Measurements from ENCODE around the gene NHLH1.

The NHLH1 gene

DNA sequence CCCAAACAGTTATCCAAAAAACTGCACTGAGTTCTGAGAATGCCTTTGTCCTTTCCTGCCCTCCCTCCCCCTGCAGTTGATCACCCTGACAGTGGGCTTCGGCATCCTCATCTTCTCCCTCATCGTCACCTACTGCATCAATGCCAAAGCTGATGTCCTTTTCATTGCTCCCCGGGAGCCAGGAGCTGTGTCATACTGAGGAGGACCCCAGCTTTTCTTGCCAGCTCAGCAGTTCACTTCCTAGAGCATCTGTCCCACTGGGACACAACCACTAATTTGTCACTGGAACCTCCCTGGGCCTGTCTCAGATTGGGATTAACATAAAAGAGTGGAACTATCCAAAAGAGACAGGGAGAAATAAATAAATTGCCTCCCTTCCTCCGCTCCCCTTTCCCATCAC, 8.8 kb upstream of the NHLH1 start:
- DNase-seq (ENCODE audit: low read depth in 4 of 4, low spot score in 1 of 4) = no peak

DNA sequence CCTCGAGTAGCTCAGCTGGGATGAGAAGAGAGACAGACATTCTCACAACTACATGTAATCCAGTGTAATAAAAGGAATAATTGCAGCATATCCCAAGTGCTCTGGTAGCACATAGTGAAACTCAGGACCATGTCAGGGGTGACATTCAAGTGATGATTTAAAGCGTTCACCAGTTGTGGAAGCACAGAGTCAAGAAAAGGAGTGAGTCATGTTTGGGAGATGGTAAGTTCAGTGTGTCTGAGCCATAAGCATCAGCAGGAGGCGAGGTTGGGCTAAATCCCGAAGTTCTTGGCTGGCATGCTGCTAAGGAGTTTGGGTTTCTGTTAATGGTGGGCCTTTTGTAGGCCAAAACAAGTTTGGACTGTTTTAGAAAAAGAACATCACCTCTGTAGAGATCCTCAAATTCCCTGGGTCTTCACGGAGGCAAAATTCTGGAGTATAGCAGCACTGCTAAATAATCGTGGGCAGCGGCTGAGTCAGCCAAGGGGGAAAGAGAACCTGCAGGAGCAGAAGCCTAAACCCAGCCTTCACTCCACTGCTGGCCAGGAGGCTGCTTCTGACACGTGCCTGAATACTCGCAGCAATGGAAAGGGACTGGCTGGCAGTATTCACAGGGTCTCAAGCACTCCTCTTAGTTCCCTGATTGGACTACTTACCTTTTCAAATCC, 7.2 kb upstream of the NHLH1 start:
- no peak for DNase-seq (ENCODE audit: low read depth in 4 of 4, low spot score in 1 of 4)

DNA sequence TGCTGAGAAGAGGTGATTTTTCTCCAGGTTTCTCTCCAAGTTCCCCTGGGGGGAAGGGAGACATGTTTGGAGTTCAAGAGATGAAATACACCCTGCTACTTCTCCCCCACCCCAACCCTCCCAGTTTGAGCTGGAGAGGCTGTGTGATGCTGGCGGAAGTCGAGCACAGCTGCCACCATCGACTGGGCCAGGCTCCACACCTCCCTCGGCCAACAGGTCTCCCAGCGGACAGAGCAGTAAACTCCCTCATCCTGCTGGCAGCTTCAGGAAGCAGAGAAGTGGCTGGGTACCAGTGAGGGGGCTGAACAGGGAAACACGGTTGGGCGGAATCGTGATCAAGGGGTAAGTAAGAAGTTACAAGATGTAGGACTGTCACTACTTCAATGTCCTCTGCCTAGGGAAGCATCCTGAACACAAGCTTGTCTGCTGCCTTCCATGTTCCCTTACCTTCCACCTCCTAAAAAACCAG, 6.6 kb upstream of the NHLH1 start:
- DNase-seq (ENCODE audit: low read depth in 4 of 4, low spot score in 1 of 4) = no peak

DNA sequence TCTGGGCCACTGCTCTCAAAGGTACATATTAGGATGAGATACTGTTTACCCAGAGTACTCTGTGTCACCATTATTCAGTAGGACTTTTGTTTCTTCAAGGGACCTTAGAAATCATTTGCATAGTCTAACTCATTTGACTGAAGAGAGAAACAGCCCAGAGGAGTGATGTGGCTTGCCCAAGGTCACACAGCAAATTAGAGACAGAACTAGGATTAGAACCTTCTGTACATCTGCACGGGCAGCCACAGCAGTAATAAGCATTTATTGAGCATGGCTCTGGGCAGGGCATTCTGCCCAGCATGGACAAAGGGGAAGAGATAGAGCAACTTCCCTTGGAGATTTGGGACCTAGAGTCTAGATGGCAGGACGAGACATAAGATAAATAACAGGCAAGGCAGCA, 5.7 kb upstream of the NHLH1 start:
- no peak for DNase-seq (ENCODE audit: low read depth in 4 of 4, low spot score in 1 of 4)

DNA sequence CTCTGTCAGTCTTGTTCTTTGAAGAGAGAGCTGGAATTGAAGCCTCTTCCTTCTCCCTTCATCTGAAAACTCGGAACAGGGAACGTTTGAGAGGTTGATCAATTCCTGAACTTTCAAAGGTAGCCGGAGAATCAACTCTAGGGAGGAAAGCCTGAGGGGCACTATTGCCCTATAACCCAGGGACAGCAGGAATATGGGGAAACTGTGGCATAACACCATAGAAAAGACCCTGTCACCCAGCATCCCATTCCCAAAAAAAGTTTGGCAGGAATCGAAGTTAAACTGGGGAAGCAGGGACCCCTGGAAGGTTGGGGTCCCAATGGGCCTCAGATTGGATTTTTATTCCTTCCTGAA, 5.1 kb upstream of the NHLH1 start:
- DNase-seq (ENCODE audit: low read depth in 4 of 4, low spot score in 1 of 4) = no peak

DNA sequence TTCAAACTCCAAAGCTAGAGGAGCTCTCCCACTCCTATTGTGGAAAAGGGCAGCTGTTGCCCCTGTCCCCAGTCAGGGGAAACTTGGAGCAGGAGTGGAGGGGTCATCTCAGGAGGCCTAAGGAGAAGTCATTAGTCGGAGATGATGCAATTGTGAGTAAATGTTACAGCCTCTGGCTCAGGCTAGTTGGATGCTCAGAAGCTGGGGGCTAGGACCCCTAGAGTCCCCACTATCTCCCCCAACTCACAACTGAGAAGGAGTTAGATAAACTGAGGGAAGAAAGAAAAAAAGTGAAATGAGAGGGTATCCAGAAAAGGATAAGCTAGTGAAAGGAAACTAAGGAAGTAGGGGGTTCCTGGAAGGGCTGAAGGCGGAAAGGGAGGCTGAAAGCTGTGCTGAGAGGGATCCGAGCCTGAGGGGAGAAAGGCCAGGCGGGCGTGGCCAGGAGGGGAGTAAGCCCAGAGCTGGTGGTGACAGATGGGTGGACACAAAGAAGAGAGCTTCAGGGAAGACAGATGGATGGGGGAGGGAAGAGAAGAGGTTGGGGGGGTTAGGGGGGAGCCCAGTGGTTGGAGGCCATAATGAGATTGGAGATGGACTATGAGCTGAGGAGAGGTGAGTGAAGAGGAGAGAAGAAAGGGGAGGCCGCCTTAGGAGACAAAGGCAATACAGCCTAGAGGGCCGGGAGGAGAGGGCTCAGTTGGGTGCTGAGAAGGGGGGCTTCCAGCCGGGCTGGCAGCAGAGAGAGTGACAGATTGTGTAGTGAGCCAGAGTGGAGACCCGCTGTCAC, 4.5 kb upstream of the NHLH1 start:
- no peak for DNase-seq (ENCODE audit: low read depth in 4 of 4, low spot score in 1 of 4)

DNA sequence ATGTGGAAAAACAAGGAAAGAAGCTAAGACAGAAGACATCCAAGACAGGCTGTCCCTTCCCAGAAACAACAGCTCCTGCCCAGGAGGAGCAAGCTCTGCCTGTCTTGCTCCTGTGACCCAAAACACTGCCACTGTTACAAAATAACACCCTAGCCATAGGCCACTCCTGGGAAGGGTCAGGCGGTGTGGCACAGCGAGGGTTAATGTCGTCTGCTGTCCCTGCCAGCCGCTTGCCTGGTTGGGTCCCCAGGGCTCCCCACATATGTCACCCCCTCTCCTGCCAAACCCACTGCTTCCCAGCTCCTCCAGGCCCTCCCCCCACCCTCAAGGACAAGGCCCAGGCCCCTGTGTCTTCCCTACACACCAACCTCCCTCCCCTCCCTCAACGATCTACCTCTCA, 3.9 kb upstream of the NHLH1 start:
- DNase-seq (ENCODE audit: low read depth in 4 of 4, low spot score in 1 of 4) = no peak

DNA sequence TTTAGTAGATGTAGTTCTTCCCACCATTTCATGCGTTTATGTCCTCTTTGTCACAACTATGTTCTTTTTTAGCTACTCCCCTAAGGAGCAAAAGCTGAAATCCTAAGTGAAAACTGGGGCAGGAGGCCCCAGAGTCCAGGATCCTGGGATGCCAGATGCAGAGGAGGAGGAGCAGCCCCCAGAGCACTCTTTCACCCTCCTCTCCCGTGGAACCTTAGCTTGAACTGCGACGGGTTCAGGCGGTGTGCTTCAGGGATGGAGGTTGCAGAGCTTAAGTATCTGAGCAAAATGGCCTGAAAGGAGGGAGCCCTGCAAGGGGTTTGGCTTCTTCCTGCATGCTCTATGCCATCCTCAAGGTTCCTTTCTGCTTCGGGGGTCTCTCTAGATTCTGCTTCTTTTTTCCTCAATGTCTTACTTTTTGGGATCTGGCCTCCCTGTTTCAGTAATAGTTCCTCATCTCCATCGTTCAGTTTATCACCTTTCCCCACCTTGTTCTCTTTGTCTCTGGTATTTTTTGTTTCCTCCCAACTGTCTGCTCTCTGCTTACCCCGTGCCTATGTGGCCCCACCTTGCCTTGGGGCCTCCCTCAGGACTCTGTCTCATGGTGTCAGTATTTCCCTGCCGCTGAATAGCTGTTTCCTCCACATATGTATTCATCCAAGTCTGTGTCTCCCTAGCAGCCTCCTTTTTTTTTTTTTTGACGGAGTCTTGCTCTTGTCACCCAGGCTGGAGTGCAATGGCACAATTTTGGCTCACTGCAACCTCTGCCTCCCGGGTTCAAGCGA, 2.7 kb upstream of the NHLH1 start:
- DNase-seq (ENCODE audit: low read depth in 4 of 4, low spot score in 1 of 4) = no peak

DNA sequence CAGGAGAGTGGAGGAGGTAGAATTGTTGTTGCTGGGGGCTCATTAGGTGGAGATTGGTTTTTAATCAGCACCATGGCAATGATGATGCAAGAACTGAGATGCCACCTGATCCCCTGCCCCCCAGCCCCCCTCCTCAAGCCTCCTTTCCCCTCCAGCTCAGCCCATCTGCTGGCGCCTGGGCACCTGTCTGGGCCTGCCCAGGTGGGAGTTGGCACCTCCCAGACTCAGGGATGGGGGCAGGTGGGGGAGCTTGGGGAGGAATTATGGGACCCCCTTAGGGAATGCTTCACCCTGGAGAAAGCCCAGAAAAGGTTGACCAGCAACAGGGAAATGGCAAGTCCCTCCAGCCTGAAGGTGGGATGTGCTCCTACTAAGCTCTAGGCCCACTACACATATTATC, 1.5 kb upstream of the NHLH1 start:
- DNase-seq (ENCODE audit: low read depth in 4 of 4, low spot score in 1 of 4) = no peak

DNA sequence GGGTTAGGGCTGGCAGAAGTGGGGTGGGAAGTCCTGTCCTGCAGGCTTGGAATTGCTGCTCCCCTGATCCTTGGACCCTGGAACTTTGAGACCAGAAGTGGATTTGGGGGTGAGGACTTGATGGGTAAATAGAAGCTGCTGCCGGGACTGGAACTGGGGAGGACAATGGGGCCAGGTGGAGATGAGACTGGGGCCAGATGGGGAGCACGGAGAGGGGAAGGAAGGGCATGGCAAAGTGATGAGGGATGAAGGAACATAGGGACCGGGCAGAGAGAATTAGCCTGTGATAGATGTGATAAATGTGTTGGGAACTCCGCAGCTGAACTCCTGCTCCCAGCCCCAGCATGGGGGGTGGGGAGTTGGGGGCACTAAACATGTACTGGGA, 637 bp downstream of the NHLH1 start:
- DNase-seq (ENCODE audit: low read depth in 4 of 4, low spot score in 1 of 4) = no peak

DNA sequence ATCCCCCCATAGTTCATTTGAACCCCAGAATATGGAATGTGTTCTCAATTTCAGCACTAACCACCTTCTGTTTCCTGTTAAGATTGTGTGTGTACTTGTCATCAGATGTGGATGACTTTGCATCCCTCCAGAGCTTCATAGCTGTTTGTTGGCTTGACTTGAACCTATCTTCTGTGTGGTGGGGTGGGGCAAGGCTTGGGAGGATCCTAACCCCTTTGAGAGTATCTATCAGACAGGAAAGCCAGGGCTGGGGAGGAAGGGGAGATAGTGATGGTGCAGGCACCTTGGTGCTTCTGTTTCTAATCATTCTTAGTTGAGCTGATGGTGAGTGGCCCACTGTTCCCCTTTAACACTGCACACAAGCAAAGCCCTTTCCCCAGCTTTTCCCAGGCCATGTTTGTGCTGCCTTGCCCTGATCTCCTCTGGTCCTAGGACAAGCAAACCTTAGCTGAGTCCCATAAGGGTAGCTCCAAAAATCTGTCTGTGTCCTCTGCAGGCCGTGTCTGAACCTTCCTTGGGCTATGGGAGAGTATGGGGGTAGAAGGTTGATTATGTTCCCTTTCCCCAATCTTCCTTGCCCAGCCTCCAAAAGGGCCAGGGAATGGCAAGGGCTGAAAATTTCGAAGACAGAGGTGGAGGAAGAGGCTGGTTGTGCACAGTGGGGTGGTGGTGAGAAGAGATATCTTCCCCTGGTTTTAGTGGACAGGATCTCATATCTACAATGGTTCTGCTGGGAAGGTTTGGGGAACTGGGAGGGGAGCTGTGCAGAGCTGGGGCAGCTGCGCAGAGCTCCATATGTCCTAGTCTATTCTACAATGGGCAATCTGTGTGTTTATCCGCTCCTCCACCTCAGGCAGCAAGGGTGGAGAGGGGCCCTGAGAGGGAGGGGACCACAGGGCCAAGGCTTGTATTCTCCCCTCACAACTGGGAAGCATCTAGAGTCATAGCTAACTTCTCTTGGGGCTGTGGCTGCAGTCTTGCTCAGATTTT, 1.4 kb downstream of the NHLH1 start:
- DNase-seq (ENCODE audit: low read depth in 4 of 4, low spot score in 1 of 4) = no peak

DNA sequence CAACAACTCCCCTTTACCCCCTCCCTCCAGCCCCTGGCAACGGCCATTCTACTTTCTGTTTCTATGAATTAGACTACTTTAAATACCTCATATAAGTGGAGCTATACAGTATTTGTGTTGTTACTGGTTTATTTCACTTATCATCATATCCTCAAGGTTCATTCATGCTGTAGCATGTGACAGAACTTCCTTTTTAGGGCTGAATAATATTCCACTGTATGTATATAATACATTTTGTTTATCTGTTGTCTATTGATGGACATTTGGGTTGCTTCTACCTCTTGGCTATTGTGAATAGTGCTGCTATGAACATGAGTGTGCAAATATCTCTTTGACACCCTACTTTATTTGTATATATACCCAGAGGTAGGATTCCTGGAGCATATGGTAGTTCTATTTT, 2.2 kb downstream of the NHLH1 start:
- no peak for DNase-seq (ENCODE audit: low read depth in 4 of 4, low spot score in 1 of 4)

DNA sequence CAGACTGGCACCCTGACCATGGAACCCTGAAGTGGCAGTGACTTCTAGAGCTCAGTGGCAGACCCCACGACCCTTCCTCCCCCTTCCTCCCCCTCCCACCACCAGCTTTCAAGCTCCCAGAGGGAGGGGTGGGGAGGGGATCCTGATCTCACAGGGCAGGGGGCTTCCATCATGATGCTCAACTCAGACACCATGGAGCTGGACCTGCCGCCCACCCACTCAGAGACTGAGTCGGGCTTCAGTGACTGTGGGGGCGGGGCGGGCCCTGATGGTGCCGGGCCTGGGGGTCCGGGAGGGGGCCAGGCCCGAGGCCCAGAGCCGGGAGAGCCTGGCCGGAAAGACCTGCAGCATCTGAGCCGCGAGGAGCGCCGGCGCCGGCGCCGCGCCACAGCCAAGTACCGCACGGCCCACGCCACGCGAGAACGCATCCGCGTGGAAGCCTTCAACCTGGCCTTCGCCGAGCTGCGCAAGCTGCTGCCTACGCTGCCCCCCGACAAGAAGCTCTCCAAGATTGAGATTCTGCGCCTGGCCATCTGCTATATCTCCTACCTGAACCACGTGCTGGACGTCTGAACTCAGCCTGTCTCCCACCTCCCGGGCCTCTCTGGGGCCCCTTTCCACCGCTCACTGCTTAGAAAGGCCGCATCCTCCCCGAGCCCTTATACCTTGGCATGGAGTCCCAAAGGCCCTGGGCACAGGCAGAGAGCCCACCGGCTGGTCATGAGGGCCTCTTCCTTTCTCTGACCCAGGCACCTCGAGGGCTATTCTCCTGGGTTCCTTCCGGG, 3.9 kb downstream of the NHLH1 start:
- no peak for DNase-seq (ENCODE audit: low read depth in 4 of 4, low spot score in 1 of 4)

DNA sequence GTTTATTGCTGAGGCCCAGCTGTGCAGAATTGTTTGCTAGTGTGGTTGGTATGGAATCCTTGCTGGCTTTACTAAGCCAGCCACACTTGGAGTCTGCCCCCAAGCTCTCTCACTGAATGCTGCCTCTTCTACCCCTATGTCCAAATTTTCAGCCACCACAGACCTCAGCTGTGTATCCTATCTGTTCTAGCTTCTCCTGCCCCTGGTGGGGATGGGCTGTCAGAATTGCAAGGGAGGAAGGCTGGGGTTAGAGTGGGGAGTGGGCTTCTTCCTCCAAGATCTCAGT, 4.4 kb downstream of the NHLH1 start:
- no peak for DNase-seq (ENCODE audit: low read depth in 4 of 4, low spot score in 1 of 4)

DNA sequence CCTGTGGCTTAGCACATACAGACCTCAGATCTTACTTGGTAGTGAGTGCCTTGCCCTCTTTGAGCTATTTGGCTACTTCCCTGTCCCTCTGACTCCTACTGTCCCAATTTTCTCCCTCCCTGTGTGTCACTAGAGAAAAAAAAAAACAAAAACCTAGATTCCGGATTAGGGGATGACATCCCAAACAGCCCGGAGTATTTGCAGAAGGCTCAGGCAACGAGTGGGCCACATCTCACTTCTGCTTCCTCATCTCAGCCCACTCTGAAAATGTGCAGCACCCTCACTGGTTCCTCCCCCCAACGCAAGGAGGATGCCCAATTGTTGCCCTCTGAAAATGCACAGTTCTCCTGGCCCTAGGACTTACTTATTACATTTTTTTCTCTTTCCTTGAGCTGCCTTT, 4.9 kb downstream of the NHLH1 start:
- no peak for DNase-seq (ENCODE audit: low read depth in 4 of 4, low spot score in 1 of 4)

DNA sequence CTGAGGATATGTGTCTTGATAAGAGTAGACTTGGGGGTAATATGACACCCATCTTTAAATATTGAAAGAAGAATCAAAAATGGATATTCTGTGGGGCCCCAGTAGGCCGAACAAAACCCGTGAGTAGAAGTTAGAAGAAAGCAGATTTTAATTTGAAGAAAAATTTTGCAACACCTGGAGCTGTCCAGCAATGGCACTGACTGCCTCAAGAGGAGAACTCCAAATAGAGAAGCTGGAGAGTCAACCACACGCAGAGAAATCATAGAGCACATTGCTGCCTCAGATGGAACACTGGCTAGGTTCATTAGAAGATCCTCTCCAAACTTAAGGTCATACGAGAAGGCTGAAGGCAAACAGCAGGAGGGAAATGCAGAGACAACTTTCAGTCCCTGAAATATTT, 6.8 kb downstream of the NHLH1 start:
- DNase-seq (ENCODE audit: low read depth in 4 of 4, low spot score in 1 of 4) = no peak

DNA sequence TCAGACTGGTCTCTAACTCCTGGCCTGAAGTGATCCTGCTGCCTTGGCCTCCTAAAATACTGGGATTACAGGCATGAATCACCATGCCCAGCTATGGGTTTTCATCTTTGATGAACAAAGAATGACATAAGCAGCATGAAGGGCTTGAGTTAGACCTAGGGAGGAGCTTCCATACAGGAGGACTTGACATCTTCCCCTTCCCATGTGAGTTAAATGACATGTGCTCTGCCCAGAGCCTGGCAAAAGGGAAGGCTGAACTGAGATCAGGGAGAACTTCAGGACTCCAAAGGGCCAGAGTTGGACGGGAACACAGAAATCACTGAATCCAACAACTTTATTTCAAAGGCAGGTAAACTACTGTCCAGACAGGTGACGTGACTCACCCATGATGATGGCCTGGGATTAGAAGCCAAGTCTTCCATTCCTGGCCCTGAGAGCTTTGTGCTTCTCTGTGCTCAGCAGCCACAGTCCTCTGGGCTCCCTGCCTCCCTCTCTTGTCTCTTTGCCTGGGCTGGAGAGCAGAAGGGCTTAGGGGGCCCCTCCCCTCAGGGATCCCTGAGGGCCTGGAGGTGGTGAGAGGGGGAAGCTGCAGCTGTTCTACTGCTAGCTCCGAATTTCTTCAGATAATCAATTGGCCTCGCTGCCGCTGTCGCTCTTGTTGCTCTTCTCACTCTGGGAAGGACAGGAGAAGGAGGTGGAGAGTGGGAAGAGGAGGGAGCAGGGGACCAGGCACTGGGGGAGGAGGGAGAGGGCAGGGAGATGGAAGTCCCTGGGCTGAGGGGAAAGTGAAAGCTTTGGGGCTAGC, 7.6 kb downstream of the NHLH1 start:
- DNase-seq (ENCODE audit: low read depth in 4 of 4, low spot score in 1 of 4) = no peak

DNA sequence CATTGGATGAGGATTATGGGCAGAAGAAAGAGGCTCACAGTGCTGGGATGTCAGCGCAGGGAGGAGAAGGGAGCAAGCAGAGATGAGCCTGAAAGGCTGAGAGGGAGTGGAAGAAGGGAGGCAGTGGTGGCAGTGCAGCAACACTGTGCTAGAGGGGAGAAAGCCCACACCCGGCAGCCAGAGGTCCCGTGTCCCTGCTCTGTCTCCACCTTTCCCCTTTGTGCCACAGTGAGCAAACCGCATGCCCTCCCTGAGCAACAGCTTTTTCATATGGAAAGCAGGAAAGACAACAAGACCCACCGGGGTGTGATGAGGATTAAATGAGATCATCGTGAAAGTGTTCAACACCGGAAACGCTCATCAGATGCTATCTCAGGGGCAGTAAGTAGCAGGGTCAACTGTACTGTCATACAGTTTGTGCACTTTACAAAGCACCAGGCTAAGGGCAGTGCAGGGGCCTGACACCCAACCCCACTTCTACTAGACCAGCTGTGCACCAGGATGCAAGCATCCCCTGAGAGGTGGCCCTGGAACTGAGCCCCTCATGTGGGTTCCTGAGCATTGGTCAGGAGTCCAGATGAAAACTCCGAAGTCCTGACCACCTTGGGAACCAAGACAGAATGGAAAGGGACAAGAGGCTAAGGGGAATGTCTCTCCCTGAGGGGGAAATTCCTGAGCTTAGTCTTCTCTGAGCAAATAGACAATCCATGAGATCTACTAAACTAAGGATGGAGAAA, 9.1 kb downstream of the NHLH1 start:
- DNase-seq (ENCODE audit: low read depth in 4 of 4, low spot score in 1 of 4) = no peak

DNA sequence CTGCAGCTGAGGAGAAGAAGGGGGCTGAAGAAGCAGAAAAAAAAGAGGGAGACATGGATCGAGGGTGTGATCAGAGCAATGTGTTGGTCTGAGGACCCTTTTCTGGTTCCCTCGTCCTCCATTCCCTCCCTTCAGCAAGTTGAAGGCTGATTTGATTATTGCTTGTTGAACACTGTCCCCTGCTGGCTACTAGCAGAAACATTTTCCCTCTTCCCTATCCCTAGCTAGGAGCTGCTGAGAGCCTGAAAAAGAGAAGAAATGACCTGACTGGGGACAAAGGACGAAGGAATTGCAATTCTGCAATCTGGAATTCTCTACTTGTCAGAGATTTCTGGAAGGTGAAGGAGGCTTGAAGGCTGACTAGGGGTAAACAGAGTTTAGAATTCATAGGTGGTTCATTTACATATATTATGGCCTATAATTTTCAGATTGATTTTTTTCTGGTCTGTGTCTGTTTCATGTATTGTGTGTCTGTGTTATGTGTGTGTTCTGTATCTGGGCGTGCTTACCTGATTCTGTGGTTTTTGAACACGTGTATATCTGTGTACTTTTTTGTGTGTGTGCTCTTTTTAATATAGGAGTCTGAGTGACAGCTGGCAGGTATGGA, 9.8 kb downstream of the NHLH1 start:
- no peak for DNase-seq (ENCODE audit: low read depth in 4 of 4, low spot score in 1 of 4)

Data from stimulated activated CD4-positive, alpha-beta T cell treated with anti-CD3 and anti-CD28 coated beads, Interleukin-1b, Interleukin-23, amount 100 ng/mL, for 24 hours (primary cell).